ENCODE measurements around the gene AQP5.

Gene AQP5

DNA sequence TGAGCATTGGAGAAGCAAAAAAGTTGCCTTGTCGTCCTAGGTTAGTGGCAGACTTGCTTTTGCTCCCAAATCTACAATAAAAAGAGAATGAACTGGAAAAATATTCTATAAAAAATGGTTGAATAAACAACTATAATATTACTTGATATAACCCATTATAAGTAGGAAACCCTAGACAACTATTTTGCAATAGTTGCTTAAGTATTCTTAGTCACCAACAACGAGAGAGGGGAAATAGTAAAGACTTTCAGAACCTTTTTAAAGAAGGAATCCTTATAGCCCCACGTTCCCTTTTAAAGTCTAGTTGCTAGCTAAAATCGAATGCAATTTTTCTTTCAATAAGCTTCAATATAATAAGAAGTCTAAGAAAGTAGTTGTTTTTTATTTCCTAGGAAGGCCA lies 28.6 kb downstream of the AQP5 start:
- no peak overlapping the region for H3K27ac ChIP-seq (ENCODE audit: low read length)
- H3K4me1 ChIP-seq (ENCODE audit: control insufficient read depth in 1 of 2, insufficient read depth in 2 of 2, low read length in 2 of 2): peaks cover 0 to 25% of the 10 kb centered on the region in 2 donors

DNA sequence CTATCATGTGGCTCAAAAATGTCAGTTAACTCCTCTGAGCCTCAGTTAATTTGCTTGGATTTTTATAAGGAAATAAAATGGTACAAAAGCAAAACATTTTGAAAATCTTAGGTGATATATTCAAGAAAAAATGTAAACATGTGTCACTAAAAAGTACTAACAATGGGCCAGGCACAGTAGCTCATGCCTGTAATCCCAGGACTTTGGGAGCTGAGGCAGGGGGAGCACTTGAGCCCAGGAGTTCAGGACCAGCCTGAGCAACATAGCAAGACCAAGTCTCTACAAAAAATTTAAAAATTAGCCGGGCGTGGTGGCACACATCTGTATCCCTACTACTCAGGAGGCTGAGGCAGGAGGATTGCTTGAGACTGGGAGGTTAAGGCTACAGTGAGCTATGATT lies 36.8 kb downstream of the AQP5 start:
- Histone ChIP-seq H3K36me3 (ENCODE audit: control insufficient read depth in 1 of 2, insufficient read depth in 2 of 2, low read length in 2 of 2) (peaks cover 0 to 11% of the 10 kb centered on the region in 2 donors), H3K27me3 (ENCODE audit: low read depth, low read length) (no peaks in the 10 kb centered on the region), H3K4me3 (ENCODE audit: low read depth in 1 of 2, low read length in 2 of 2) (no peak overlapping the region), H3K9me3 (ENCODE audit: control insufficient read depth in 1 of 2, low read length in 2 of 2) (no peaks in the 10 kb centered on the region), H3K27ac (ENCODE audit: low read length) (no peak overlapping the region), H3K4me1 (ENCODE audit: control insufficient read depth in 1 of 2, insufficient read depth in 2 of 2, low read length in 2 of 2) (peaks cover 0 to 5% of the 10 kb centered on the region in 2 donors)

More for the DNA sequence above, 28.6 kb downstream of the AQP5 start:
- no peaks in the 10 kb centered on the region for H3K9me3 ChIP-seq (ENCODE audit: control insufficient read depth in 1 of 2, low read length in 2 of 2)
- no peak overlapping the region for H3K4me3 ChIP-seq (ENCODE audit: low read depth in 1 of 2, low read length in 2 of 2)
- H3K27me3 ChIP-seq (ENCODE audit: low read depth, low read length): no peaks in the 10 kb centered on the region
- H3K36me3 ChIP-seq (ENCODE audit: control insufficient read depth in 1 of 2, insufficient read depth in 2 of 2, low read length in 2 of 2): peaks cover 10 to 14% of the 10 kb centered on the region in 2 donors

DNA sequence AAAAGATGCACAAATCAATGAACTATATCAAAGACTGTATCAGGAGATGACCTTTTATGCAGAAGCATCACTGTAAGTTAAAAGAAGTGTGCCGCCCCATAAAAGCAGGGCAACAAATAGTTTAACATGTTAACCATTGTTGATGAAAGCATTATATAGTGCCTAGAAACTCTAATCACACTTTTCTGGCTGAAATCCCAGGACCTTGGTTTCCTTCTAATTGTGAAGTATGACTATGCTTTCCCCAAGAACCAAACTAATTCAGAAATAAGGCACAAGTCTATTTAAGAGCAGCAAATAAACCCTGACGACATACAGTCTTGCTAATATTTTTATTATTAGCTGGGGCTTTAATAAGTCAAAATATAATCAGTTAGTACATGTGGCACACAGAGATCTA lies 41.9 kb downstream of the AQP5 start:
- H3K36me3 ChIP-seq (ENCODE audit: control insufficient read depth in 1 of 2, insufficient read depth in 2 of 2, low read length in 2 of 2): peaks cover 0 to 5% of the 10 kb centered on the region in 2 donors
- no peaks in the 10 kb centered on the region for H3K9me3 ChIP-seq (ENCODE audit: control insufficient read depth in 1 of 2, low read length in 2 of 2)
- H3K4me3 ChIP-seq (ENCODE audit: low read depth in 1 of 2, low read length in 2 of 2): no peak overlapping the region
- H3K27me3 ChIP-seq (ENCODE audit: low read depth, low read length): no peaks in the 10 kb centered on the region
- no peak overlapping the region for H3K27ac ChIP-seq (ENCODE audit: low read length)
- H3K4me1 ChIP-seq (ENCODE audit: control insufficient read depth in 1 of 2, insufficient read depth in 2 of 2, low read length in 2 of 2): peaks cover 11 to 42% of the 10 kb centered on the region in 2 donors

- Histone ChIP-seq H3K27ac (ENCODE audit: low read length) (peak overlapping the region; percentile 15), H3K4me3 (ENCODE audit: low read depth in 1 of 2, low read length in 2 of 2) (no peak overlapping the region), H3K4me1 (ENCODE audit: control insufficient read depth in 1 of 2, insufficient read depth in 2 of 2, low read length in 2 of 2) (peaks cover 11 to 42% of the 10 kb centered on the region in 2 donors), H3K27me3 (ENCODE audit: low read depth, low read length) (no peaks in the 10 kb centered on the region), H3K36me3 (ENCODE audit: control insufficient read depth in 1 of 2, insufficient read depth in 2 of 2, low read length in 2 of 2) (peaks cover 0 to 5% of the 10 kb centered on the region in 2 donors), H3K9me3 (ENCODE audit: control insufficient read depth in 1 of 2, low read length in 2 of 2) (no peaks in the 10 kb centered on the region)
Measured at GRCh38 chr12:50004696-50005095, 43.0 kb downstream of the AQP5 start.

DNA sequence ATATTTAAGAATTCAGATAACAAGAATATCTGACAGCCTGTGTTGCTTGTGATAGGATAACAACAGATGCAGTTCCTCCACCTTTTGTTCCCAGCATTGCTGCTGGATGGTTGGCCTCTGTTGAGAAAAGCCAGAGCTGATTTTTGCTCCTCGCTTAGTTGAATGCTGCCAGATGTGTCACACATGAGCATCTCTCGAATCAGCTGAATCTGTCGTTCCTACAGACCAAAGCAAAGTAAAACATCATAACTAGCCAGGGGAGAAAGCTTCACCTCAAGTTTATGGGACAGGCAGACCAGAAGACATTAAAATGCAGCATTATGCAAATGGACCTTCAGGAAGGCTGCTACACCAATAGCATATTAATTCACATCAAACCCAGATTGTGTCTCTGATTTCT lies 43.5 kb downstream of the AQP5 start:
- no peaks in the 10 kb centered on the region for H3K9me3 ChIP-seq (ENCODE audit: control insufficient read depth in 1 of 2, low read length in 2 of 2)
- H3K4me1 ChIP-seq (ENCODE audit: control insufficient read depth in 1 of 2, insufficient read depth in 2 of 2, low read length in 2 of 2): peaks cover 11 to 42% of the 10 kb centered on the region in 2 donors
- no peaks in the 10 kb centered on the region for H3K27me3 ChIP-seq (ENCODE audit: low read depth, low read length)
- H3K4me3 ChIP-seq (ENCODE audit: low read depth in 1 of 2, low read length in 2 of 2): no peak overlapping the region
- no peak overlapping the region for H3K27ac ChIP-seq (ENCODE audit: low read length)
- H3K36me3 ChIP-seq (ENCODE audit: control insufficient read depth in 1 of 2, insufficient read depth in 2 of 2, low read length in 2 of 2): peaks cover 0 to 5% of the 10 kb centered on the region in 2 donors

DNA sequence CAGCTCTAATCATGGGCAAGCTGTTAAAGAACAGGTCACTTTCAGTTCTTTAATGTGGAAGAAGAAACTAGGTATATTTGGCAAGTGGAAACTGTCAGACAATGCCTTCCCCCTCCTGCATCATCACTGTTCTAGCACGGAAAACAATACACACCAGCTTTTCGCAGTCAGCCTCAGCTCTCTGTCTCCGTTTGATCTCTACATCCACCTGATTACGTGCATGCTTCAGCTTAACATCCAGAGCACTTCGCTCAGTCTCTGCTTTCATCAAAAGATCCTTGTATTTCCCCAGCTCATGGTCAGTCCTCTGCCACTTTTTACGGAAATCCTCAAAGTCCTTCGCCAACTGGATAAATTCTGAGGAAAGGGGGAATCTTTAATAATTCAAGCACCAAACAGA lies 44.6 kb downstream of the AQP5 start:
- no peak overlapping the region for H3K27ac ChIP-seq (ENCODE audit: low read length)
- H3K4me3 ChIP-seq (ENCODE audit: low read depth in 1 of 2, low read length in 2 of 2): no peak overlapping the region
- H3K4me1 ChIP-seq (ENCODE audit: control insufficient read depth in 1 of 2, insufficient read depth in 2 of 2, low read length in 2 of 2): peaks cover 11 to 42% of the 10 kb centered on the region in 2 donors
- H3K27me3 ChIP-seq (ENCODE audit: low read depth, low read length): no peaks in the 10 kb centered on the region
- H3K36me3 ChIP-seq (ENCODE audit: control insufficient read depth in 1 of 2, insufficient read depth in 2 of 2, low read length in 2 of 2): no peaks in the 10 kb centered on the region
- no peaks in the 10 kb centered on the region for H3K9me3 ChIP-seq (ENCODE audit: control insufficient read depth in 1 of 2, low read length in 2 of 2)

DNA sequence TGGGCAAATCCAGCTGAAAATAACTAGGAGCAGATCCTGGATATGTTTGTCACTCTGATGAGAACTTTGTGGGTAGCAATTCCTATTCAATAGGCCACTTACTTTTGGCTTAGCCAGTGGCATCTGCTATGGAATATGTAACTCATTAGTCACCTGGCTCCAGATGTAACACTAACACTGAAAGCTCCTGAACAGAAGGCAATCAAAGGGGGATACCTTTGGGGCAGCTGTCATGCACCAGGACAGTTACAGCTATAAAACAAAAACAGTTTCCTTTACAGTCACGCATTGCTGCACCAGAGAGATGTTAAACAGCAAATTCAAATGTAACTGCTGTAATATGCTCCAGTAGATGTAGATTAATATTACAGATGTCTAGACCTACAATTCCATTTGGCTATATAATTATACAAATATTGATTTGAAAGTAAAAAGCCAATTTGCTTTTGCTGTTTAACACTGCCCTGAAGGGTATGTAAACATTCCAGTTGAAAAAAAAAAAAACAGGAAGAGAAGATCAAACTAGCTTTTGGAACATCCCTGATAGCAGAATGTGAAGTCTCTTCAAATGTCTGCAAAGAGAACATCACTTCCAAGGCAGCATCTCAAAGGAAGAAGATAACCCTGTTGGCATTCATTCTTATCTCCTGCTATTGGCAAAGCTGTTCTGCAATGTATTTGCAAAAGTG lies 45.2 kb downstream of the AQP5 start:
- Histone ChIP-seq H3K9me3 (ENCODE audit: control insufficient read depth in 1 of 2, low read length in 2 of 2) (no peaks in the 10 kb centered on the region), H3K36me3 (ENCODE audit: control insufficient read depth in 1 of 2, insufficient read depth in 2 of 2, low read length in 2 of 2) (no peaks in the 10 kb centered on the region), H3K4me3 (ENCODE audit: low read depth in 1 of 2, low read length in 2 of 2) (no peak overlapping the region), H3K27ac (ENCODE audit: low read length) (no peak overlapping the region), H3K27me3 (ENCODE audit: low read depth, low read length) (no peaks in the 10 kb centered on the region), H3K4me1 (ENCODE audit: control insufficient read depth in 1 of 2, insufficient read depth in 2 of 2, low read length in 2 of 2) (peaks cover 11 to 42% of the 10 kb centered on the region in 2 donors)

GRCh38 chr12:50013361-50014147 lies 51.9 kb downstream of the AQP5 start:
- Histone ChIP-seq H3K4me1 (ENCODE audit: control insufficient read depth in 1 of 2, insufficient read depth in 2 of 2, low read length in 2 of 2) (peaks cover 0 to 9% of the 10 kb centered on the region in 2 donors), H3K4me3 (ENCODE audit: low read depth in 1 of 2, low read length in 2 of 2) (no peak overlapping the region), H3K27me3 (ENCODE audit: low read depth, low read length) (no peaks in the 10 kb centered on the region), H3K36me3 (ENCODE audit: control insufficient read depth in 1 of 2, insufficient read depth in 2 of 2, low read length in 2 of 2) (no peaks in the 10 kb centered on the region), H3K27ac (ENCODE audit: low read length) (no peak overlapping the region), H3K9me3 (ENCODE audit: control insufficient read depth in 1 of 2, low read length in 2 of 2) (no peaks in the 10 kb centered on the region)

- Histone ChIP-seq H3K36me3 (ENCODE audit: control insufficient read depth in 1 of 2, insufficient read depth in 2 of 2, low read length in 2 of 2) (no peaks in the 10 kb centered on the region), H3K9me3 (ENCODE audit: control insufficient read depth in 1 of 2, low read length in 2 of 2) (no peaks in the 10 kb centered on the region), H3K4me3 (ENCODE audit: low read depth in 1 of 2, low read length in 2 of 2) (no peak overlapping the region), H3K27ac (ENCODE audit: low read length) (no peak overlapping the region), H3K4me1 (ENCODE audit: control insufficient read depth in 1 of 2, insufficient read depth in 2 of 2, low read length in 2 of 2) (peaks cover 0 to 17% of the 10 kb centered on the region in 2 donors), H3K27me3 (ENCODE audit: low read depth, low read length) (no peaks in the 10 kb centered on the region)
Measured at GRCh38 chr12:50014342-50014741, 52.7 kb downstream of the AQP5 start.

Measured in muscle layer of duodenum (tissue), 2 donors.